GM18861 (cell line): ENCODE results near the gene PKP4.
"Not testable (repeated sequence)": the region's sequence is repeated elsewhere in the genome, so short reads cannot be mapped to it uniquely, and the experiment has no call there.

Experiments used
- ATAC-seq: cut with Tn5 transposase; IDR thresholded peaks from one replicate; pipeline ENCODE4 v1.9.1; 2021; ENCODE audit not compliant: unreplicated experiment

The PKP4 gene

DNA sequence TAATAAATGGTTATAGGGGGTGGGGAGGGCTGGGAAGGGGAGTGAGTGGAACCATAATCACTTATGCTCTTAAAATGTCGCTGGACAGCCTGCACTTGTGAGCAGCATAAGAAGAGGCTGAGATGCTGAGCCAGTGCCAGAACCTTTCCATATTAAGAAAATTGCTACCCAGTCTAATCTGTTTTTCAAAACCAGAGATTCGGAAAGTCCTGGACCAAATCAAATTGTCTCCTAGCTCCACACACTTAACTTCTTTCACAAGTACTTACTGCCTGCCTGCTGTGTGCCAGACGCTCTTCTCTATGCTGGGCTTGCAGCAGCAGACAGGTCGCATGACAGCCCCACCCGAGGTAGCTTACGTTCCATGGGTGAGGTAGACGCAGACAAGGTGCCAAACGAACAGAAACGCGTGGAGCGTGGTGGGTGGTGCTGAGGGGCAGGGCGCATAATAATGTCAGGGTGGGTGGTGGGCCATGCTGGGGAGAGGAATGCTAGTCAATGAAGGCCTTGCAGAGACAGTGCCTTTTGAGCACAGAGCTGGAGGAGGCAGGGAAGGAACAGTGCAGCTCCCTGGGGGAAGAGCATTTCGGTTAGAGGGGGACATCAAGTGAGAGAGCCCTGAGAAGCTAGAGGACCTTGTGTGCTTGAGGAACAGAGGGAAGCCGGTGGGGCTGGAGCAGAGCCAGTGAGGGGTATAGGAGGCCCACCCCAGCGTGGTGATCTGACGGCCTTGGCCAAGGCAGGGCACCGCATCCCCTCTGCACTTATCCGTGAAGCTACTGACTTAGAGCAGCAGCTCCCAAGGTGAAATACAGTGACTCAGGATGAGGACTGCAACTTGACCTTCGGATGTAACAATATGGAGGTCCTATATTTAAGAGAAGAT is 214.9 kb downstream of the PKP4 start:
- no peak for ATAC-seq

DNA sequence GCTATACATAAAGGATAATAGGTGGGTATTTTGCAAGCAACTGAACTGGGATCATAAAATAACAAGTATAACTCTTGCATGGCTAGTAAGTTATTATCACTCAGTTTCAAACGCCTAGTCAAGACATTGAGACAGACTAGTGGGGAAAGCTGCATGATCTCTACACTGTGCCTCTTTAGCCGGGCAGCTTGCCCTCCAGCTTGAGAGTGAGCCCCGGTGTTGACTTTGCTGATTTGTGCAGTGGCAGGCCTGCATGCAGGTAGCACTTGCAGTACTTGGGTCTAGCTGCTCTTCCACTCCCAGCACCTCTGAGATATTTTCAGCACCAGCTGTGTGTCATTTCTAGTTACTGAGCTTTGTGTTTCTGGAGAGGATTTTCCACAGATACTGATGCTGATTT is 219.5 kb downstream of the PKP4 start:
- ATAC-seq, result no peak

DNA sequence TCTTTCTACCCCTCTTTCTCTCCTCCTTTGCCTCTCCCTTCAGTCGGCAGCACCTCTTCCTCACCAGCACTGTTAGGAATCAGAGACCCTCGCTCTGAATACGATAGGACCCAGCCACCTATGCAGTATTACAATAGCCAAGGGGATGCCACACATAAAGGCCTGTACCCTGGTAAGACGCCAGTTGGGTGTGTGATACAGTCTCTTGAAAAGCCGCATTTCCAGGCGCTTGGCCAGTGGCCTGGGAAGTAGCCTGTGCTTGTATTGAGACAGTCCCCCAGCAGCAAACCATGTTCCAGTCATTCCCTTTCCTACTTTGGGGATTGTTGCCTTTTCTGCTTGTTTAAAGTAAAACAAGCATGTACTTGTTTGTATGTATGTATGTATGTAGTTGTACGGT is 219.9 kb downstream of the PKP4 start:
- no peak for ATAC-seq

DNA sequence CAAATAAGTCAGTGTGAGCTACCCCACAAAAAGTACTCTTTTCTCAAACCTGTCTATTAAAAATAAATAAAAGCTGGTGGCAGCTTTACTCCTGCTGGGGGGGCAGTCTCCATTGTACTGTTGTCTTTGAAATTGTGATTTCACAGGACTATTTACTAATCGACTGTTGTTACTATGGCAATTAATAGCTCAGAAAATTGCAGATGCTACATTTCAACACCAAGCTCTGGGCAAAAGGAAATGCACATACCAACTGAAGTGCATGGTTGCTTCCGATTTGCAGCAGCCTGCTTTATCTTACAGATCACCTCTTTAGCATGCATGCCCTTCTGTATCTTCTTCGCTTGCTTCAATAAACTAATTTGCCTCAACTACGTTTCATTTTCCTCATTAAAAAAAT is 220.8 kb downstream of the PKP4 start:
- no peak for ATAC-seq

DNA sequence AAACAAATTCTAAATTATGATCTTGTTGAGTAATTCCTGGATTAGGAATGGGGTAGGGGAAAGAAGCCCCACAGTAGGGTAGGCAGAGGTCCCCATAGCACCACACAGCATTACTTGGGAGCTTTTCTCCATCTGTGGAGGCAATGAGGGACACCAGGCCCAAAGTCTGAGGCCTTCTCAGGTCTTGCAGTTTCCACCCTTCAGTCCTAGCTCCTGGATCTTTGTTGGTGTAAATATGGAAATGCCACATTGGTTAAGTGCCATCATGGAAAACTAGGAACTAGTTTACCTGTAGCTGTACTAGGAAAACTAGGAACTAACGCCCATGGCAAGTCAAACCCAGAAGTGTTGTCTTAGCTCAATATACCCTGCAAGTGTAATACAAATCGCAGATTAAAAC is 225.1 kb downstream of the PKP4 start:
- no peak for ATAC-seq

DNA sequence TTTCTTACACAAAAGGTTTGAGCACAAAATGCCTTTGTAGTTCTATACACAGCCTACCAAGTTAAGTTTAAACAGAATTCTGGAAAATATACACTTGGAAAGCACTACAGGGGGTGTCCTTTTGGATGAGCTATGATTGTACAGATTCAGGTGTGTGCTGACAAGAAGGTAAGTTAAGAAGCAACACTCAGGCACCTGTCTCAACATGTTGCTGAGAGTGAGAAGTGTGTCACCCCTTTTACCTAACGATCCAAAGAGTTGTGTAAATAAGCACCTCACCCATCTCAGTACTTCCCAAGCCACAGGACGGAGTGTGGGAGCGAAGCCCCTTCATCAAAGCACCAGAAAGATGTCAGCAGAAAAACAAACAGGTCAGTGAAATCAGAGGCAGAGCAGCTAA is 228.9 kb downstream of the PKP4 start:
- no peak for ATAC-seq

DNA sequence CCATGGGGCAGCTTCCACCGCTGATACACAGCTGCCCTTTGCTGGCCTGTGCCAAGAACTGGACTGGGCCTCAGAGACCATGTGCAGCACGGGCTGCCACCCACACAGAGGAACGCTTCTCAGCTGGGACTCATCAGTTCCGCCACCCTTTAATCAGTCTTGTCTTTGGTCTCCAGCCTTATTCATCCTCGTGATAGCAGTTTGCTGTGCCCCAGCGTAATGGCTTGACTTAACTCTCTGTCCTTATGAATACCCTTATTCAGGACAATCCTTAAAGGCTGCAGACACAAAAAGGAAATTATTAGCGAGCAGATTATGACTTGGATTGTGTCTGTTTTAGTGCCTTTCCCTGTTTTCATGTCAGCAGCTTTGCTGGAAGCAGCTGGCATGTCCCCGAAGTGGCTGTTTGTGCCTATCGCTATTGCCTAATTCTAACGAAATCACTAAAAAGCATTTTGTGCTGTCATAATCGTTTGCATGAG is 229.5 kb downstream of the PKP4 start:
- no peak for ATAC-seq

DNA sequence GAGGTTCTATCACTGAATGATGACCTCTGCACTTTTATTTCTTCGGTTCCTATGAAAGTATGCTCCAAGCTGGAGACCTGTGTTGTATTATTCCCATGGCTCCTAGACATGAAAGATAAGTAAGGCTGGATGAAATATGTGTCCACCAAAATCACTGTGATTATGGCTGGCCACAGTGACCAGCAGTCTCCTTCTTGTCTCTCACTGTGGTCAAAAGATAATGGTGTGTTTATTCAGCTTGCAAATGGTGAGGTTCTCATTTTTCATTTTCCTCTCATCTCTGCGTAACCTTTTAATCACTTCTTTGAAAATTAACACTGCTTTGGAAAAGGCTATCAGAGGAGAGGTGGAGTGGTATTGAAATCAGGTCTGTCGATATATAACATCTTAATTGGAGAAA is 230.6 kb downstream of the PKP4 start:
- no peak for ATAC-seq

DNA sequence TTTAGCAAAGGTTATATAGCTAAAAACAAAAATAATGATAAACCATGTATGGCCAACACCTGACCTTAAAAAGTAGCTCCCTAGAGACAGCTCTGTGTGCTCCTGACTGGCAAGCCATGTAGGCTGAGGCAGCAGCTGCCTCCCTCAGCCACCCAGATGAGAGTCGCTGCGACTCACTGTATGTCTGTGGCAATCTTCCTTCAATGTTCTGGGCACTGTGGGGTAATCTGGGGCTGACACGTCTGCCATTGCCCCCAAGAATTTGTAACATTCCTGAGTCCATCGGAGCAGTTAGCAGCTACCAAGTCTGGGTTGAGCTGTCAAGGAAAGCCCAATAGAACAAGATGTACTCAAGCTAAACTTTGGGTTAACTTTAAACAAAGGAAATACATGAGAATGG is 232.0 kb downstream of the PKP4 start:
- ATAC-seq, result no peak

DNA sequence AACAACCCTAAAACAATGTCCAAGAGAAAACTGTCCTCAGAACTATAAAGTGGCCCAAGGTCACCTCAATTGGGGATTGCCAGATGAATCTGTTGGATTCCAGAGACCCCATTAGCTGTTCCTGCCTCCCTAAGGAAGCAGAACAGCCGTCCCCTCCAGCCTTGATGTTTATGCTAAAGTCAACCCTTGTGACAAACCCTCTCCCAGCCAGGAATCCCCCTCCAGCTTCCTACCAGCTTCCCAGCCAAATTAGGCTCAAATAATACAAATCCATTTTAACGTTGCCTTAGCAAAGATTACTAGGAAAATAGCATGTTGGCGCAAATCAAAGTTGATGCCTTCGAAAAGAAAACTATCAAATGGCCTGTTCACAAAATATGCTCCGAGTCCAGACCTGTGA is 232.6 kb downstream of the PKP4 start:
- no peak for ATAC-seq

DNA sequence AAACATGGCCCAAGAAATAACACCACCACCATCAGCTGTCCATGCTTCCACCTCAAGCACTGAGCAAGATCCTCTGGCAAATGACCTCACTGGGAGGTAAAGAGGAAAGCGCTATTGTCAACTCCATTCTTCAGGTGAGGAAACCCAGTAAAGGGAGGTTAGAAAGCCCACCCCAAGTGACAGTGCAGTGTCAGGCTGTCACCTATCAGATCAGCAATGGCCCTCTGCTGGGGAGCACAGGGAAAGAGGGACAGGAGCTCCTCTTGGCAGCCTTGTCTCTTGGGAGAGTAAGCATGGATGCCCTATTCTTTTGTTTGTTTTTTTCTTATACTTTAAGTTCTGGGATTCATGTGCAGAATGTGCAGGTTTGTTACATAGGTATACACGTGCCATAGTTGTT is 234.1 kb downstream of the PKP4 start:
- no peak for ATAC-seq

DNA sequence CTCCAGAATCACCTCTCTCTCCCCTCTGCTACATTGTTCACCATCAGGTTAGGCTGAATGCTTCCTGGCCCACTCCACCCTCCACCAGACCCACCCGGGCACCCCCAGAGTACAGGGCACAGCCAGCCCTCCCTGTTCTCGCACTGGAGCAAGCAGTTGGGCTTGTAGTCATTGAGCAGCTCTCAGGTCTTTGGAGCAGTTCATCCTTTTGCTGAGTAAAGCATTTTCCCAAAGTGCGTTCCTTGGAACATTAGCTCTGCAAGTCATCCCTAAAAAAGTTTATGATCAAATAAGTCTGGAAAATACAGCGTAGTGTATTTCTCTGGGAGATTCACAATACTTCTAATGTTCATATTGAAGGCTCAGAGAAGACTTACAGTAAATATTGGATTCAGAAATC is 234.9 kb downstream of the PKP4 start:
- no peak for ATAC-seq

DNA sequence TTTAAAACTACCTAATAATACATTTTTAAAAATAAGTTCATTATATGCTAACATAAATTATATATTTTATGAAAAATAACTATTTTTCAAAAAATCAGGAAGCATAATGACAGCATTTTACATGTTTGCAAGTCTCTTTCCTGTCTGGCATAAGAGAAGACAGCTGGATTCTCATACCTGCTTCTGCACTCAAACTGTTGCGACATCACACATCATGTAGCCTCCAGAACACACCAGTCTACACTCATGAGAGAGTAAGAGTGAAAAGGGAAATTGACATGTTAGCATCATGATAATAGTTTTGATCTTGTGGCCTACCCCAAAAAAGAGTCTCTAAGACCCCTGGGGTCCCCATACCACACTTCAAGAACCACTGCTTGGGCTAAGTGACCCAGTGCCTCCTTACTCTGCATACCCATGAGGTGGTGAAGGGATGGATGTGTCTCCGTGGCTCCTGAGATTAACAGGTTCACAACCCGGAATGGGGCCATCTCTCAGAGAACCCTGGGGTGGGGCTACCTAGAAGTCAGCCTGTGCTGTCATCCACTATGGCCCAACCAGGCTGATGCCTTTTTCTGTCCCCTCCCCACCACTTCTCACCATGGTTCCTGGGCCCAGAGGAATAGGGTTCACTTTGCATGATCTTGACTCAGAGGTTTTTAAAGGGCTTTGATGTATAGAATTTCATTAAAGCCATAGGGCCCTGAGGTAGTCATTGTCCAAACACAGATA is 235.8 kb downstream of the PKP4 start:
- ATAC-seq, result no peak

DNA sequence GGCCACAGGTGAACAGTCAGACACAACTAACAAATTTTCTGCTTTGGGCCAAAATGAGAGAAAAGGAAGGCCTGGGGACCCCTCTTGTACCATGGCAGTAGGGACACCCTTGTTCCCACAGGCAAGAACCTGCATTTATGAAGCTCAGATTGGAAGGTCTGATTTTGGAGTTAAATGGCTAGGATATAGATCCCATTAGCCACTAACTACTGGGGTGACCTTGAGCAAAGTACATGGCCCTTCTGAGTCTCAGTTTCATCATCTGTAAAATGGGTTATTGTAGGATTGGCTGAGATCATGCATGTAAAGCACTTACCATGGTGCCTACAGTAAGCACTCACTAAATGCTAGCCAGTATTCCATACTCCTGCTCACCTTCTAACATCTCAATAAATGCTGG is 236.7 kb downstream of the PKP4 start:
- ATAC-seq, result no peak

DNA sequence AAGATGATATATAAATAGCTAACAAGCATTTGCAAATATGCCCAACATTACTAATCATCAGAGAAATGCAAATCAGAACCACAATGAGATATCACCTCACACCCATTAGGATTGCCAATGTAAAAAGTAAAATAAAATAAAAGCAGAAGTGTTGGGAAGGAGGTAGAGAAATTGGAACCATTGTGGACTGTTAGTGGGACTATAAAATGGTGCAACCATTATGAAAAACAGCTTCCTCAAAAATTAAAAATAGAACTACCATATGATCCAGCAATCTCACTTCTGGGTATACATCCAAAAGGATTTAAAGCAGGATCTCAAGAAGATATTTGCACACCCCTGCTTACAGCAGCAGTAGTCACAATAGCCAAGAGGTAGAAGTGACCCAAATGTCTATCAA is 238.6 kb downstream of the PKP4 start:
- ATAC-seq, result no peak

DNA sequence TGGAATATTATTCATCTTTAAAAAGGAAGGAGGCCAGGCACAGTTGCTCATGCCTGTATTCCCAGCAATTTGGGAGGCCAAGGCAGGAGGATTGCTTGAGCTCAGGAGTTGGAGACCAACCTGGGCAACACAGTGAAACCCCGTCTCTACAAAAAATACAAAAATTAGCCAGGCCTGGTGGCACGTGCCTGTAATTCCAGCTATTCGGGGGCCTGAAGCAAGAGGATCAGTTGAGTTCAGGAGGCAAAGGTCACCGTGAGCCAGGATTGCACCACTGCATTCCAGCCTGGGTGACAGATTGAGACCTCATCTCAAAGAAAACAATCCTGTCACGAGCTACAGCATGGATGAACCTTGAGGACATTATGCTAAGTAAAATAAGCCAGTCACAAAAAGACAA is 239.0 kb downstream of the PKP4 start:
- ATAC-seq, result not testable (repeated sequence)

DNA sequence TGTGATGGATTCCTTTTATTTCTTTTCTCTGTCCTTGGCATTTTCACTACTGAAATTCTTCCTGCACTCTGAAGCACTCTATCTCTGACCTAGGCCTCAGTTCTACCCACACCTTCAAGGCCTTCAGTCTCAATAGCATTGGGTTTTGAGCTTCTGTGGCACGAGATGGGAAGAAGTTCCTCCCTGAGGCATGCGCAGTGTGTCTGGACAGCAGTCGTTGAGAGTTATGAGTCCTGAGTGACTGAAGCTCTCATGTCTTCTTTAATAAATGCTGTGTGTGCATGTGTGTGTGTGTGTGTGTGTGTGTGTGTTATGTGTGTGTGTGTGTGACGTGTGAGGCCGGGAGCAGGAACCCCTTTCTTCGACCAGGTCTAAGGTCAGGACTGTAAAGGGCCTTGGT is 242.6 kb downstream of the PKP4 start:
- ATAC-seq, result no peak

DNA sequence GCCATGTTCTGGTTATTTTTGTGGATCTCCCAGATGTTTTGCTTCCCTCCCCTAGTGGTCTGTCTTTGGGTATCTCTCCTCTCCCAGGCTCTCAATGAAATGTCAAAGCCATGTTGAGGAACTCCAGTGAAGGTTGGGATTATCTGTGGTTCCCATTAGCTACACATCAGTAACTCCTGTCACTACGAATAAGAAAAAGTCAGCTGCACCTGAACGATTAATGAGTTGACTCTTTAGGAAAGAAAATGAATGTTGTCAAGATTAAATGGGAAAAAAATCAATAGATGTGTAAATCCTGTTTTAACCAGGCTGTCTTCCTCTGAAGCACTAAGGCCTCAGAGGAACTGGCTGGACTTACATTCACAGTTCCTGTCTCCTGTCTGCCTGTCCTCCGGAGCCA is 244.3 kb downstream of the PKP4 start:
- ATAC-seq, result no peak

DNA sequence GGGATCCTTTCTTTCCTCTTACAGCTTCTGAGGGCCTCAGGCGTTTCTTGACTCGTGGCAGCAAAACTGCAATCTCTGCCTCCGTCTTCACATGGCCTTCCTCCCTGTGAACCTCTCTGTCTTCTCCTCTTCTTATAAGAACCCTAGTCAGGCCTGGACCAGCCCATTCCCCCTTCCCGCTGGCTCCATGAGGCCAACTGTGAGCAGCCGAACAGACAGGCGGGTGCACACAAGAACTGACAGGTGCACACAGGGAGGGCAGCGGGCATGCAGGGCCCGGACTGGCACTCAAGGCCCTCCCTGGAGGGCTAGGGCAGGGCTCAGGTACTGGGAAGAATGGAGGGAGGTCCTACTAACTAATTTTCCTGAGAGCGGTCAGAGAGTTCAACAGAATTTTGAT is 246.0 kb downstream of the PKP4 start:
- ATAC-seq, result no peak

DNA sequence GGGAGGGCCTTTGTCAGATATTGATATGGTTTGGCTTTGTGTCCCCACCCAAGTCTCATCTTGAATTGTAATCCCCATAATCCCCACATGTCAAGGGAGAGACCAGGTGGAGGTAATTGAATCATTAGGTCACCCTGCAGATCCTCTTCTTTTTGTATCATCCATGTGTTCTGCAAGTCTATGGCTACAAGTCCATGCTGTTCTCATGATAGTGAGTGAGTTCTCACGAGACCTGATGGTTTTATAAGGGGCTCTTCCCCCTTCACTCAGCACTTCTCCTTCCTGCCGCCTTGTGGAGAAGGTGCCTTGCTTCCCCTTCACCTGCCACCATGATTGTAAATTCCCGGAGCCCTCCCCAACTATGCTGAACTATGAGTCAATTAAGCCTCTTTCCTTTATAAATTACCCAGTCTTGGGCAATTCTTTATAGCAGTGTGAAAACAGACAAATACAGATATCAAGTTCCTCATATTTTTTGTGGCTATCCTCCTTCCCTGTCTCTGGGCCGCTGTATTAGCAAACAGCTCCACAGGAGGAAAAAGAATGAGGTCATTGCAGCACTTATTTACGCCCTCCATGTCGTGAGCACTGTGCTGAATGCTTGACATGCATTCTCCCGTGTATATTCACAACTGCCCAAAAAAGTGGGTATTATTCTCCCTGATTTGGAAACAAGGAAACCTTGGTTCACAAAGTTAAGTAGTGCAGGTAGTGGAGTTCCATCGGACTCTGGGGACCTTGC is 248.1 kb downstream of the PKP4 start:
- ATAC-seq, result not testable (repeated sequence)

DNA sequence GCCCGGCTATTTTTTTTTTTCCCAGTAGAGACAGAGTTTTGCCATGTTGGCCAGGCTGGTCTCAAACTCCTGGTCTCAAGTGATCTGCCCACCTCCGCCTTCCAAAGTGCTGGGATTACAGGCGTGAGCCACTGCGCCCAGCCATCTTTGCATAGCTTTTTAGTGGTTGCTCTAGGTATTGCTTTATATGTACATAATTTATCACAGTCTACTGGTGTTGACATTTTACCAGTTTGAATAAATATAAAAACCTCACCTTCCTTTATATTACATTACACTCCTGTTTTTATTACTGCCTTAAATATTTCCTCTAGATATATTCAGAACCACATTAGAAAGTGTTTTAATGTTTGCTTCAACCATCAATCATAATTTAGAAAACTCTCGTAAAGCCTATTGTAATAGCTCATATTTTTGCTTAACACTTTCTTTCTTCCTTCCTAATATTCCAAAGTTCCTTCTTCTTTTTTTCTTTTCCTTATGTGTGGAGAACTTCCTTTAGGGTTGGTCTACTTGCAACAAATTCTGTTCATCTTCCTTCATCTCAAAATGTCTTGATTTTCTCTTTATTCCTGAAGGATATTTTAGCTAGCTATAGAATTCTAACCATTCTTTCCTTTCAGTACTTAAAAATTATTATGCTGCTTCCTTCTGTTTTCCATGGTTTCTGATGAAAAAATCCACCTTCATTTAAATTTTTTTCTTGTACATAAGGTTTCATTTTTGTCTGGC is 256.2 kb downstream of the PKP4 start:
- no peak for ATAC-seq
